K562 (cell line): ENCODE measurements around the gene PHYKPL. TPM values are rescaled to one million over a fixed set of nuclear protein-coding genes. Genes with fewer than 3 reads are reported as not detected.

ENCODE experiments used
- CREM ChIP-seq: IDR thresholded peaks from 2 replicates; pipeline ENCODE4 v1.6.1; 2014; ENCODE audit warnings: antibody characterized with exemption, low read depth
- EZH2 ChIP-seq: IDR thresholded peaks from 2 replicates; pipeline ENCODE4 v1.6.1; 2012; ENCODE audit warnings: low read depth, mild to moderate bottlenecking, inconsistent platforms, low read length, borderline replicate concordance
- FOXK2 ChIP-seq, 2 experiments: fragments of 450-650 bp; IDR thresholded peaks in 1 of 2; conservative IDR thresholded peaks in 1 of 2; 2 replicates each; pipeline ENCODE4 v1.6.1; 2016; ENCODE audit warnings: low read depth in 2 of 2, mild to moderate bottlenecking in 1 of 2
- GABPB1 ChIP-seq: sonication (generic); formaldehyde crosslinking; IDR thresholded peaks from 2 replicates; pipeline ENCODE4 v1.8.0; 2022; ENCODE audit warnings: mild to moderate bottlenecking, missing genetic modification reagents
- MEF2D ChIP-seq: conservative IDR thresholded peaks from 2 replicates; pipeline ENCODE4 v1.6.1; 2016; ENCODE audit warnings: low read depth, missing genetic modification characterization, missing compliant biosample characterization
- RBM22 ChIP-seq: fragments of 200-400 bp; formaldehyde crosslinking; IDR thresholded peaks from 2 replicates; pipeline ENCODE4 v1.6.1; 2018; ENCODE audit warnings: low read length, low read depth; ENCODE audit not compliant: poor library complexity, severe bottlenecking
- SP2 ChIP-seq: IDR thresholded peaks from 2 replicates; pipeline ENCODE4 v1.6.1; 2011; ENCODE audit warnings: mild to moderate bottlenecking, low read depth, low read length, moderate library complexity; ENCODE audit not compliant: poor library complexity, severe bottlenecking; ENCODE audit errors: extremely low read depth
- SREBF2 ChIP-seq: sonication (generic); formaldehyde crosslinking; IDR thresholded peaks from 2 replicates; pipeline ENCODE4 v1.4.0; 2020; ENCODE audit warnings: mild to moderate bottlenecking, missing genetic modification reagents
- TOE1 ChIP-seq, 2 experiments: fragments of 450-650 bp in 1 of 2; sonication (generic) in 1 of 2; formaldehyde crosslinking in 1 of 2; IDR thresholded peaks; 2 replicates each; pipeline versions ENCODE4 v1.7.1 to v1.8.0; 2016 to 2022; ENCODE audit warnings: borderline replicate concordance in 2 of 2, mild to moderate bottlenecking in 2 of 2, antibody characterized with exemption in 1 of 2, inconsistent platforms in 1 of 2, low read depth in 1 of 2, missing genetic modification reagents in 1 of 2, moderate library complexity in 1 of 2
- polyA plus RNA-seq, 8 experiments: library from polyadenylated mRNA; depleted of rRNA in 4 of 8; stranded (reverse) in 5 of 8; unstranded in 3 of 8; fragments of >200 nt; fragmentation: Nextera tagmentation in 2 of 8; fragmentation: Illumina TruSeq in 1 of 8; extraction: Ambion mirVana in 2 of 8; extraction: Trizol in 1 of 8; gene quantifications; 2 replicates each; pipeline versions ENCODE4 v1.2.1 to v1.2.3, GENCODE V29; 2011 to 2014; ENCODE audit warnings: inconsistent platforms in 1 of 8, missing spikeins in 1 of 8
- total RNA-seq, 7 experiments: library from RNA; depleted of rRNA in 6 of 7; stranded (reverse); fragments of >200 nt in 6 of 7; fragmentation: Illumina TruSeq in 2 of 7; extraction: Trizol in 2 of 7; gene quantifications; 2 replicates each; pipeline versions ENCODE4 v1.2.1 to v1.2.3, GENCODE V29; 2011 to 2021; ENCODE audit warnings: low replicate concordance in 1 of 7
- TF ChIP-seq, protein P1 (sequence below): sonication (generic); formaldehyde crosslinking; IDR thresholded peaks from 2 replicates; pipeline ENCODE4 v1.8.0; 2022; ENCODE audit warnings: missing genetic modification reagents, mild to moderate bottlenecking, borderline replicate concordance
- TF ChIP-seq, protein P2 (sequence below): fragments of 250-450 bp; sonication (Bioruptor Pico); IDR thresholded peaks from 2 replicates; pipeline ENCODE4 v1.8.0; 2022; ENCODE audit warnings: inconsistent platforms
- TF ChIP-seq, protein P3 (sequence below): fragments of 450-650 bp; formaldehyde crosslinking; IDR thresholded peaks from 2 replicates; pipeline ENCODE4 v1.4.0; 2020; ENCODE audit warnings: mild to moderate bottlenecking, moderate library complexity
- TF ChIP-seq, protein P4 (sequence below), 2 experiments: fragments of 150-350 bp in 1 of 2; IDR thresholded peaks; 2 replicates each; pipeline ENCODE4 v1.6.1; 2012 to 2016; ENCODE audit warnings: low read depth in 2 of 2, low read length in 2 of 2, mild to moderate bottlenecking in 1 of 2, moderate library complexity in 1 of 2
- TF ChIP-seq, protein P5 (sequence below): fragments of 450-650 bp; IDR thresholded peaks from one replicate; pipeline ENCODE4 v1.6.1; 2018; ENCODE audit warnings: mild to moderate bottlenecking, moderate library complexity; ENCODE audit not compliant: partially characterized antibody

Gene PHYKPL
- total and polyA plus RNA-seq, 9 of the 15 experiments (the other 6 are each of a cell fraction or from before 2014, with no cell fraction given) = 4.7 to 34.7 (median 18.6) TPM

DNA sequence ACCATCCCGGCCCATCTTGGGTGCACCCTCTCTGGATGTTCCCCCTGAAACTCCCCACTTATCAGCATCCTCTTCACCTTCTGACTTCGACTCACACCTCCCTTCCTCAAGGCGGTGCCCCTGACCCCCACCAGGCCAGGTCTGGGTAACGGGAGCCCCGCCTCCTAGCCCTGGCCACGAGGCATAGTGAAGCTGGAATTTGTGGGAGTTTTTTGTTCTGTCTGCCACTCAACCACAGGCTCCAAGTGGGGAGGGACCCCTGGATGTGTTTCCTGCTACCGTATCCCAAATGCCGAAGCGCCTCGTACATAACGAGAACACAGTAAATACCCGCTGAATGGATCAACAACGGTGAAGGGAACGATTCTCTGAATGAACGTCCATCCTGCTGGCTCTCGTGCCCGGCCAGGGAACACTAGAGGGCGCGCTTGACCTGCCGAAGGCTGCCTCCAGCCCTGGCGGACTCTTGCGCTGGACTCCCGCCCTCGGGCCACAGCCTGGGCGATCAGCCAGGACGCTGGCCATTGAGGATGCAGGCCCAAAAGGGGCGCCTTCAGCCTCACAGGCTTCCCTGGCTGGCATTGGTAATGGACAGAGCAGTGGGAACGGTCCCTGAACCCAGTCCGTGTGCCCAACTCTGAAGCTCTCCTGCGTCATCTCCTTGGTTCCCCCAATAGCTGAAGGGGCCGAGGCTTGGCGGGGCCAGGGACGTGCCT is 47.3 kb upstream of the PHYKPL start (continued):
- TF ChIP-seq, protein P1, sequence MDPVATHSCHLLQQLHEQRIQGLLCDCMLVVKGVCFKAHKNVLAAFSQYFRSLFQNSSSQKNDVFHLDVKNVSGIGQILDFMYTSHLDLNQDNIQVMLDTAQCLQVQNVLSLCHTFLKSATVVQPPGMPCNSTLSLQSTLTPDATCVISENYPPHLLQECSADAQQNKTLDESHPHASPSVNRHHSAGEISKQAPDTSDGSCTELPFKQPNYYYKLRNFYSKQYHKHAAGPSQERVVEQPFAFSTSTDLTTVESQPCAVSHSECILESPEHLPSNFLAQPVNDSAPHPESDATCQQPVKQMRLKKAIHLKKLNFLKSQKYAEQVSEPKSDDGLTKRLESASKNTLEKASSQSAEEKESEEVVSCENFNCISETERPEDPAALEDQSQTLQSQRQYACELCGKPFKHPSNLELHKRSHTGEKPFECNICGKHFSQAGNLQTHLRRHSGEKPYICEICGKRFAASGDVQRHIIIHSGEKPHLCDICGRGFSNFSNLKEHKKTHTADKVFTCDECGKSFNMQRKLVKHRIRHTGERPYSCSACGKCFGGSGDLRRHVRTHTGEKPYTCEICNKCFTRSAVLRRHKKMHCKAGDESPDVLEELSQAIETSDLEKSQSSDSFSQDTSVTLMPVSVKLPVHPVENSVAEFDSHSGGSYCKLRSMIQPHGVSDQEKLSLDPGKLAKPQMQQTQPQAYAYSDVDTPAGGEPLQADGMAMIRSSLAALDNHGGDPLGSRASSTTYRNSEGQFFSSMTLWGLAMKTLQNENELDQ (CRISPR knock-in tag) = no peak
- TF ChIP-seq, protein P2, sequence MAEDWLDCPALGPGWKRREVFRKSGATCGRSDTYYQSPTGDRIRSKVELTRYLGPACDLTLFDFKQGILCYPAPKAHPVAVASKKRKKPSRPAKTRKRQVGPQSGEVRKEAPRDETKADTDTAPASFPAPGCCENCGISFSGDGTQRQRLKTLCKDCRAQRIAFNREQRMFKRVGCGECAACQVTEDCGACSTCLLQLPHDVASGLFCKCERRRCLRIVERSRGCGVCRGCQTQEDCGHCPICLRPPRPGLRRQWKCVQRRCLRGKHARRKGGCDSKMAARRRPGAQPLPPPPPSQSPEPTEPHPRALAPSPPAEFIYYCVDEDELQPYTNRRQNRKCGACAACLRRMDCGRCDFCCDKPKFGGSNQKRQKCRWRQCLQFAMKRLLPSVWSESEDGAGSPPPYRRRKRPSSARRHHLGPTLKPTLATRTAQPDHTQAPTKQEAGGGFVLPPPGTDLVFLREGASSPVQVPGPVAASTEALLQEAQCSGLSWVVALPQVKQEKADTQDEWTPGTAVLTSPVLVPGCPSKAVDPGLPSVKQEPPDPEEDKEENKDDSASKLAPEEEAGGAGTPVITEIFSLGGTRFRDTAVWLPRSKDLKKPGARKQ (CRISPR knock-in tag) = no peak
- TF ChIP-seq CREM (peak; percentile 28; the same call in 1 of the 2 replicates), MEF2D (no peak), GABPB1 (CRISPR knock-in tag) (peak; percentile 26; the same call in 1 of the 2 replicates), SREBF2 (CRISPR knock-in tag) (no peak), EZH2 (no peak), TOE1 (IDR thresholded peaks at IDR 0.05; ENCODE audit: borderline replicate concordance) (no peak), TOE1 (CRISPR knock-in tag; IDR thresholded peaks at IDR 0.05; ENCODE audit: borderline replicate concordance, low read depth) (no peak), FOXK2 (conservative IDR thresholded peaks at IDR 0.05 in 1 of 2, IDR thresholded peaks at IDR 0.05 in 1 of 2; ENCODE audit: low read depth in 2 of 2) (no peak), RBM22 (no peak), SP2 (no peak)
- TF ChIP-seq, protein P3, sequence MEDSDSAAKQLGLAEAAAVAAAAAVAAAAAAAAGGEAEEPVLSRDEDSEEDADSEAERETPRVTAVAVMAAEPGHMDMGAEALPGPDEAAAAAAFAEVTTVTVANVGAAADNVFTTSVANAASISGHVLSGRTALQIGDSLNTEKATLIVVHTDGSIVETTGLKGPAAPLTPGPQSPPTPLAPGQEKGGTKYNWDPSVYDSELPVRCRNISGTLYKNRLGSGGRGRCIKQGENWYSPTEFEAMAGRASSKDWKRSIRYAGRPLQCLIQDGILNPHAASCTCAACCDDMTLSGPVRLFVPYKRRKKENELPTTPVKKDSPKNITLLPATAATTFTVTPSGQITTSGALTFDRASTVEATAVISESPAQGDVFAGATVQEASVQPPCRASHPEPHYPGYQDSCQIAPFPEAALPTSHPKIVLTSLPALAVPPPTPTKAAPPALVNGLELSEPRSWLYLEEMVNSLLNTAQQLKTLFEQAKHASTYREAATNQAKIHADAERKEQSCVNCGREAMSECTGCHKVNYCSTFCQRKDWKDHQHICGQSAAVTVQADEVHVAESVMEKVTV (CRISPR knock-in tag) = peak; percentile 89
- TF ChIP-seq, protein P4, sequence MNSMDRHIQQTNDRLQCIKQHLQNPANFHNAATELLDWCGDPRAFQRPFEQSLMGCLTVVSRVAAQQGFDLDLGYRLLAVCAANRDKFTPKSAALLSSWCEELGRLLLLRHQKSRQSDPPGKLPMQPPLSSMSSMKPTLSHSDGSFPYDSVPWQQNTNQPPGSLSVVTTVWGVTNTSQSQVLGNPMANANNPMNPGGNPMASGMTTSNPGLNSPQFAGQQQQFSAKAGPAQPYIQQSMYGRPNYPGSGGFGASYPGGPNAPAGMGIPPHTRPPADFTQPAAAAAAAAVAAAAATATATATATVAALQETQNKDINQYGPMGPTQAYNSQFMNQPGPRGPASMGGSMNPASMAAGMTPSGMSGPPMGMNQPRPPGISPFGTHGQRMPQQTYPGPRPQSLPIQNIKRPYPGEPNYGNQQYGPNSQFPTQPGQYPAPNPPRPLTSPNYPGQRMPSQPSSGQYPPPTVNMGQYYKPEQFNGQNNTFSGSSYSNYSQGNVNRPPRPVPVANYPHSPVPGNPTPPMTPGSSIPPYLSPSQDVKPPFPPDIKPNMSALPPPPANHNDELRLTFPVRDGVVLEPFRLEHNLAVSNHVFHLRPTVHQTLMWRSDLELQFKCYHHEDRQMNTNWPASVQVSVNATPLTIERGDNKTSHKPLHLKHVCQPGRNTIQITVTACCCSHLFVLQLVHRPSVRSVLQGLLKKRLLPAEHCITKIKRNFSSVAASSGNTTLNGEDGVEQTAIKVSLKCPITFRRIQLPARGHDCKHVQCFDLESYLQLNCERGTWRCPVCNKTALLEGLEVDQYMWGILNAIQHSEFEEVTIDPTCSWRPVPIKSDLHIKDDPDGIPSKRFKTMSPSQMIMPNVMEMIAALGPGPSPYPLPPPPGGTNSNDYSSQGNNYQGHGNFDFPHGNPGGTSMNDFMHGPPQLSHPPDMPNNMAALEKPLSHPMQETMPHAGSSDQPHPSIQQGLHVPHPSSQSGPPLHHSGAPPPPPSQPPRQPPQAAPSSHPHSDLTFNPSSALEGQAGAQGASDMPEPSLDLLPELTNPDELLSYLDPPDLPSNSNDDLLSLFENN (IDR thresholded peaks at IDR 0.05; ENCODE audit: low read depth in 2 of 2, low read length in 2 of 2) = no peak
- TF ChIP-seq, protein P5, sequence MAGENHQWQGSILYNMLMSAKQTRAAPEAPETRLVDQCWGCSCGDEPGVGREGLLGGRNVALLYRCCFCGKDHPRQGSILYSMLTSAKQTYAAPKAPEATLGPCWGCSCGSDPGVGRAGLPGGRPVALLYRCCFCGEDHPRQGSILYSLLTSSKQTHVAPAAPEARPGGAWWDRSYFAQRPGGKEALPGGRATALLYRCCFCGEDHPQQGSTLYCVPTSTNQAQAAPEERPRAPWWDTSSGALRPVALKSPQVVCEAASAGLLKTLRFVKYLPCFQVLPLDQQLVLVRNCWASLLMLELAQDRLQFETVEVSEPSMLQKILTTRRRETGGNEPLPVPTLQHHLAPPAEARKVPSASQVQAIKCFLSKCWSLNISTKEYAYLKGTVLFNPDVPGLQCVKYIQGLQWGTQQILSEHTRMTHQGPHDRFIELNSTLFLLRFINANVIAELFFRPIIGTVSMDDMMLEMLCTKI = no peak
